GM12872 (cell line): ENCODE results near the gene PROB1.

Experiments used
- TF ChIP-seq, protein P1 (sequence below): IDR thresholded peaks from 3 replicates; pipeline ENCODE4 v1.5.1; 2011; ENCODE audit warnings: low read depth, mild to moderate bottlenecking, low read length, moderate library complexity; ENCODE audit not compliant: insufficient read depth

The PROB1 gene

DNA sequence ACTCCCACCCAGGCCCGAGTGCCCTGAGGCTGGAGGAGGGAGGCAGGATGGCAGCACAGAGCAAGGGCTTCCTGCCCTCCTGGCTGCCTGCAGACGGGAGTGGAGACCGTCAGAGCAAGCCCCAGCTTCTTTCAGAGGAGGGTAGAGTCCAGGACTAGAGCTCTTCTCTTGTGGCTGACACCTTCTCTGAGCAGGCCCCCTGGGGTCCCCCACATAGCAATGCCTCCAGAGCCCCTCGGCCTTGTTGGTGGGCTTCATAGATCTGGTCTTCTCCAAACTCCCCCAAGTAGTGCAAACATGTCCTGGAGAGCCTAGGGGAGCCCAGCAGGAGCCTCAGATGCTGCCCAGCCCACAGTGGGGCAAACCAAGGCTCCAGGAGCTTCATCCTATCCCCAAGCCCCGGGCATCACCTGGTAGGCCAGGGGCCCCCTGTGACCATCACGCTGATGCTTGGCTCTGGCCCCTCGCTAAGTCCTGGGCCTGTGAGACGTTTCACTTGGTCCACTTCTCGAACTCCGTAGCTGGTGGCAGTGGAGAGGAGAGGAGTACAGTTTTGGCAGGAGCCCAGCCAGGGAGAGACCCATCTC is 7.2 kb downstream of the PROB1 start:
- TF ChIP-seq, protein P1, sequence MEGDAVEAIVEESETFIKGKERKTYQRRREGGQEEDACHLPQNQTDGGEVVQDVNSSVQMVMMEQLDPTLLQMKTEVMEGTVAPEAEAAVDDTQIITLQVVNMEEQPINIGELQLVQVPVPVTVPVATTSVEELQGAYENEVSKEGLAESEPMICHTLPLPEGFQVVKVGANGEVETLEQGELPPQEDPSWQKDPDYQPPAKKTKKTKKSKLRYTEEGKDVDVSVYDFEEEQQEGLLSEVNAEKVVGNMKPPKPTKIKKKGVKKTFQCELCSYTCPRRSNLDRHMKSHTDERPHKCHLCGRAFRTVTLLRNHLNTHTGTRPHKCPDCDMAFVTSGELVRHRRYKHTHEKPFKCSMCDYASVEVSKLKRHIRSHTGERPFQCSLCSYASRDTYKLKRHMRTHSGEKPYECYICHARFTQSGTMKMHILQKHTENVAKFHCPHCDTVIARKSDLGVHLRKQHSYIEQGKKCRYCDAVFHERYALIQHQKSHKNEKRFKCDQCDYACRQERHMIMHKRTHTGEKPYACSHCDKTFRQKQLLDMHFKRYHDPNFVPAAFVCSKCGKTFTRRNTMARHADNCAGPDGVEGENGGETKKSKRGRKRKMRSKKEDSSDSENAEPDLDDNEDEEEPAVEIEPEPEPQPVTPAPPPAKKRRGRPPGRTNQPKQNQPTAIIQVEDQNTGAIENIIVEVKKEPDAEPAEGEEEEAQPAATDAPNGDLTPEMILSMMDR, result no peak

DNA sequence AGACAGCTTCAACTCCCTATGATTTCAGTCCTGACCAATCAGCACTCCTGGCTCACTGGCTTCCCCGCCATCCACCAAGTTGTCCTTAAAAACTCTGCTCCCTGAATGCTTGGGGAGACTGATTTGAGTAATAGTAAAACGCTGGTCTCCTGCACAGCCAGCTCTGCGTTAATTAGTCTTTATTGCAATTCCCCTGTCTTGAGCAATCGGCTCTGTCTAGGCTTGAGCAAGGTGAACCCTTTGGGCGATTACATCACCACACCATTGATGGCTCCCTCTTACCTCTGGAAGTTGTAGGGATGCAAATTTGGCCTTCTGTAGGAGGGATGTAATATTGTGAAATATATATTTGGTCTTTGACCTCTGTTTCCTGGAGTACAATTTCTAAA is 8.9 kb downstream of the PROB1 start:
- TF ChIP-seq, protein P1, result no peak

DNA sequence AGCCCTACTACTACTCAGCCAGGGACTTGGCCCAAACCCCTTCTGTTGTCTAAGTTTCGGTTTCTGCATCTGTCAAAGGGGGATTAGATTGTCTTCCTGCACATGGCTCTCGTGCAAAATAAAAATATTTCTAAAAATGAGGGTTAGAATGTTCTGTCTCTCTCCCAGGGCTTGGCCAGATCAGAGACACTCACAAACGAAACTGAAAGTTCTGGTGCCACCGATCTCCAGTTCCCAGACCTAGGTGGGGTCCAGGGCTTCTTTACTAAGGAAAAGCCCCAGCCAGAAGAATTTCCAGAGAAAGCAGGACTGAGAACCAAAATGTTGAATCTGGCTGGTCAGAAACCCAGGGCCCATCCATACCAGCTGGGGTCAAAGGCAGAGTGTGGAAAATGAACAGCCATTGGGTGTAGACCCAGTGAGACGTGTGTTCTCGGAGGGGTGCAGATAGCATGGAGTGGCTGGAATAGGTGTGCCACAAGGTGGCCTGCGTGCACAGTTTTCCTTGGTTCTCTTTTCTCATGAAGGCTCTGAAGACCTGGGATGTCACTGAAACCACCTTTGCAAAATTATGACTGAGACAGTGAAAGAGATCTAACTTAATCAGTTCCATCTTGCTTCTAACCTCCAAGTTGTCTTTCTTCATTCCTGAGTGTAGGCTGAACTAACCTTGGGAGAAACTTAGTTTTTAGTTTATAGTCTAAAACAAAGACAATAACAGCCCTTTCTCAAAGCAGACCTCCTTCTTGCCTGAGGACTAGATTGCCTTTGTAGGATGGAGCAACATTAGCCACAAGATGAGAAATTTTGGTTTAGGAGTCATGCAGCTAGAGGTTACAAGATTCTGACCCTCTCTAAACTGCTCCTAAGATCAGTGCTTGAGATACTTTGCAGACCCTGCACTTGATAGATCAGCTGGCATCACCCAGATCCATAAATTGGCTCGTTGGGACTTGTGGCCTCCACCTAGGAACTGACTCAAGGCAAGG is 9.5 kb downstream of the PROB1 start:
- TF ChIP-seq, protein P1, result peak; percentile 34; the same call in 2 of the 3 replicates

DNA sequence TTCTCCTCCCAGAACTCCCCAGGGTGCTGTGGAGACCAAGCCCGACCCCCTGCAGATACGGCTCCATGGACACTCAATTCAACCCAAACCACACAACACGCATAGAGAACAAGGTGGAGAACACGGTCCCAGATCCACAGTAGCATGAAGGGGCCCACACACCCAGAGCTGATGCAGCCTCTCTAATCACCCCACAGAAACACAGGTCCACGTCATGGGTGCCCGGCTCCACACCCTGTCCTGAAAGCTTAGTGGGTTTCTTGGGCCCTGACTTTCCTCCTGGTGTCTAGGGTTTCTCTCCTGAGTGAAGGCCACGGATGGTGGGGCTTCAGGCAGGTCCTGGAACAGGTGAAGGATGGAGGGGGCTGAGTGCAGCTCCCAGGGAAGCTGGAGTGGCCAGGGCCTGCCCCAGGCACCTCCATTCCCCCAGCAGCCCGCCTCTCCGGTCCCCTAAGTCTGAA is 10.3 kb downstream of the PROB1 start:
- TF ChIP-seq, protein P1, result no peak

DNA sequence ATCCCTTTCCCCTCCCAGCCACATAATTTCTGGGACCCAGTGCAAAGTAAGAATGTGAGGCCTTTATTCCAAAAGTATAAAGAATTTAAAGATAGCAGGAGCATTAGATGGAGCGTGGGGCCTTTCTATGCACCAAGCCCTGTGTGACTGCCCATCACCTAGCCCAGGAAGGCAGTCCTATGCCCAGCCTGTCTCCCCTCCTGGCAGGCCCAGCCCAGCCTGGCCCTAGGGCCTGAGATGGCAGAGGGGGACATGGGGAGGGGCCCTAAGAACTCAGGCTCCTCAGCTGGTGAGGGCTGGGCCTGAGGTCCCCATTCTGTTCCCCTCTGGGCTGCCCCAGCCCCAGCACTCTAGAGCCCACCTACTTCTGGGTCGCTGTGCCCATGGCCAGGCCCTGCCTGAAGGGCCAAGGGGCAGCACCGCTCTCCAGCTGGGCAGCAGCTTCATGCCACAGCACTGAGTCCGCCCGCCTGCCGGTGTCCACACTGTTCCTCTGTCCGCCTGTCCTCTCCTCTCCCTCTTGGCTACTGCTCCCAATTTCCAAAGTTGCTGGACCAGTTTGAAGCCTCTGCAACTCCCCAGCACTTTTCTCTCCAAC is 10.8 kb downstream of the PROB1 start:
- TF ChIP-seq, protein P1, result no peak

DNA sequence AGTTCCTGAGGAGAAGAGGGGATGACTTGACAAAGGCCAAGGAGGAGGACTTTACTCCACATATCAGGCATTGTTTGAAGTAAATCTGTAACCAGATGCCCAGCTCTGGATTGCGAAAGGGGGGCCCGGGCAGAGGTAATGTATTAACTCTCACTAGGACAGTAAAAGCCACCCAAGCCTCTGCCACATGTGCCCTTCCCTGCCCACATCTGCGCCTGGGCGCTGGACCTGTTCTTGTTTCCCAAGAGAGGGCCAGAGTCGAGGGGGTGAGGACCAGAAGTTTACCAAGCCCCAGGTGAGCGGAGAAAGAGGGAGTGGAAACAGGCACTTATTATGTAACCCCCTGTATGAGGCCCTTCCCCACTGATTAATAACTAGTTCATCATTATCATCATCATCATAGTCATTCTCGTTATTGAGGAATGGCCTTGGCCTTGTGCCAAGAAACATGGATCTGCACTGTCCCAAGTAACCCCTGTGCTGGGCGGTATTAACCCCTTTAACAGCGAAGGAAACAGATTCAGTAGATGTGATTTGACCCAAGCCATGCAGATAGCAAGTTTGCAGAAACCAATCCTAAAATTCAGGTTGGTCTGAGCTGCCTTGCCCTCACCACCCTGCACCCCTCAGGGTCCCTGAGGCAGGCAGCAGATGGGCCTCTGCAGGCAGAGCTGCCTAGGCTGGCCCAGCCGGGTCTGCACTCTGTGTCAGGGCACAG is 11.5 kb downstream of the PROB1 start, which contains the start of gene SLC23A1:
Gene SLC23A1, minus strand, starts transcription at position 23 of the 718 bp plus-strand sequence. CDS start 44 bp downstream, outside the sequence.
- TF ChIP-seq, protein P1, result no peak
